ENCODE results near the gene PHF13.
"Not testable (repeated sequence)": the region's sequence is repeated elsewhere in the genome, so short reads cannot be mapped to it uniquely, and the experiment has no call there.

- not testable (repeated sequence) for TF ChIP-seq POLR2AphosphoS5 (IDR thresholded peaks at IDR 0.05; ENCODE audit: control insufficient read depth, insufficient read depth, low read depth, low read length); FOXK1 (CRISPR knock-in tag; IDR thresholded peaks at IDR 0.05; ENCODE audit: borderline replicate concordance); TEAD4 (IDR thresholded peaks at IDR 0.05; ENCODE audit: low read length); TEAD4 (CRISPR knock-in tag; IDR thresholded peaks at IDR 0.05; ENCODE audit: borderline replicate concordance); TCF15 (CRISPR knock-in tag; IDR thresholded peaks at IDR 0.05); CEBPB (tag; IDR thresholded peaks at IDR 0.05)
Measured at GRCh38 chr1:6640867-6641266, 27.3 kb downstream of the PHF13 start.

All from K562 (cell line).